ENCODE data around the gene PODXL. TPM values are rescaled to one million over a fixed set of nuclear protein-coding genes. Genes with fewer than 3 reads are reported as not detected.

The PODXL gene
- total and polyA plus RNA-seq, 2 of the 8 experiments (the other 6 are each of a cell fraction or from before 2014, with no cell fraction given), result 638 to 925 TPM

DNA sequence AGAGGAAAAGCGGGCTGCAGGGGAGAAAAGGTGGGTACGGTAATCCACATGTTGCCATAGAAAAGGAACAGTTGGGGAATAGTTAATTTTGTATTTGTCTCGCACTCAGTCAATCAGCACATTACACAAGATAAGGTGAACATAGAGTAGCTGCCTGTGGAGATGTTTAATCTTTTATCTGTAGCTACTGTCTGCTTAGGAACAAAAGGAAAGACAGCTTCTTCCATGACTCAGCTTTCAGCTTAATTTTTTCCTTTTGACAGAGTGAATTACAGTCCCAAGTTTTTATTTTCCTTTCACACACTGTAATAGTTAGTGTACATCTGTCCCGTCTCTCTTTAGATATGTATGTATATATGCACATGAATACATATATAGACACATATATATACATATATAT, 39.3 kb upstream of the PODXL start (continued):
- TF ChIP-seq, protein P1, sequence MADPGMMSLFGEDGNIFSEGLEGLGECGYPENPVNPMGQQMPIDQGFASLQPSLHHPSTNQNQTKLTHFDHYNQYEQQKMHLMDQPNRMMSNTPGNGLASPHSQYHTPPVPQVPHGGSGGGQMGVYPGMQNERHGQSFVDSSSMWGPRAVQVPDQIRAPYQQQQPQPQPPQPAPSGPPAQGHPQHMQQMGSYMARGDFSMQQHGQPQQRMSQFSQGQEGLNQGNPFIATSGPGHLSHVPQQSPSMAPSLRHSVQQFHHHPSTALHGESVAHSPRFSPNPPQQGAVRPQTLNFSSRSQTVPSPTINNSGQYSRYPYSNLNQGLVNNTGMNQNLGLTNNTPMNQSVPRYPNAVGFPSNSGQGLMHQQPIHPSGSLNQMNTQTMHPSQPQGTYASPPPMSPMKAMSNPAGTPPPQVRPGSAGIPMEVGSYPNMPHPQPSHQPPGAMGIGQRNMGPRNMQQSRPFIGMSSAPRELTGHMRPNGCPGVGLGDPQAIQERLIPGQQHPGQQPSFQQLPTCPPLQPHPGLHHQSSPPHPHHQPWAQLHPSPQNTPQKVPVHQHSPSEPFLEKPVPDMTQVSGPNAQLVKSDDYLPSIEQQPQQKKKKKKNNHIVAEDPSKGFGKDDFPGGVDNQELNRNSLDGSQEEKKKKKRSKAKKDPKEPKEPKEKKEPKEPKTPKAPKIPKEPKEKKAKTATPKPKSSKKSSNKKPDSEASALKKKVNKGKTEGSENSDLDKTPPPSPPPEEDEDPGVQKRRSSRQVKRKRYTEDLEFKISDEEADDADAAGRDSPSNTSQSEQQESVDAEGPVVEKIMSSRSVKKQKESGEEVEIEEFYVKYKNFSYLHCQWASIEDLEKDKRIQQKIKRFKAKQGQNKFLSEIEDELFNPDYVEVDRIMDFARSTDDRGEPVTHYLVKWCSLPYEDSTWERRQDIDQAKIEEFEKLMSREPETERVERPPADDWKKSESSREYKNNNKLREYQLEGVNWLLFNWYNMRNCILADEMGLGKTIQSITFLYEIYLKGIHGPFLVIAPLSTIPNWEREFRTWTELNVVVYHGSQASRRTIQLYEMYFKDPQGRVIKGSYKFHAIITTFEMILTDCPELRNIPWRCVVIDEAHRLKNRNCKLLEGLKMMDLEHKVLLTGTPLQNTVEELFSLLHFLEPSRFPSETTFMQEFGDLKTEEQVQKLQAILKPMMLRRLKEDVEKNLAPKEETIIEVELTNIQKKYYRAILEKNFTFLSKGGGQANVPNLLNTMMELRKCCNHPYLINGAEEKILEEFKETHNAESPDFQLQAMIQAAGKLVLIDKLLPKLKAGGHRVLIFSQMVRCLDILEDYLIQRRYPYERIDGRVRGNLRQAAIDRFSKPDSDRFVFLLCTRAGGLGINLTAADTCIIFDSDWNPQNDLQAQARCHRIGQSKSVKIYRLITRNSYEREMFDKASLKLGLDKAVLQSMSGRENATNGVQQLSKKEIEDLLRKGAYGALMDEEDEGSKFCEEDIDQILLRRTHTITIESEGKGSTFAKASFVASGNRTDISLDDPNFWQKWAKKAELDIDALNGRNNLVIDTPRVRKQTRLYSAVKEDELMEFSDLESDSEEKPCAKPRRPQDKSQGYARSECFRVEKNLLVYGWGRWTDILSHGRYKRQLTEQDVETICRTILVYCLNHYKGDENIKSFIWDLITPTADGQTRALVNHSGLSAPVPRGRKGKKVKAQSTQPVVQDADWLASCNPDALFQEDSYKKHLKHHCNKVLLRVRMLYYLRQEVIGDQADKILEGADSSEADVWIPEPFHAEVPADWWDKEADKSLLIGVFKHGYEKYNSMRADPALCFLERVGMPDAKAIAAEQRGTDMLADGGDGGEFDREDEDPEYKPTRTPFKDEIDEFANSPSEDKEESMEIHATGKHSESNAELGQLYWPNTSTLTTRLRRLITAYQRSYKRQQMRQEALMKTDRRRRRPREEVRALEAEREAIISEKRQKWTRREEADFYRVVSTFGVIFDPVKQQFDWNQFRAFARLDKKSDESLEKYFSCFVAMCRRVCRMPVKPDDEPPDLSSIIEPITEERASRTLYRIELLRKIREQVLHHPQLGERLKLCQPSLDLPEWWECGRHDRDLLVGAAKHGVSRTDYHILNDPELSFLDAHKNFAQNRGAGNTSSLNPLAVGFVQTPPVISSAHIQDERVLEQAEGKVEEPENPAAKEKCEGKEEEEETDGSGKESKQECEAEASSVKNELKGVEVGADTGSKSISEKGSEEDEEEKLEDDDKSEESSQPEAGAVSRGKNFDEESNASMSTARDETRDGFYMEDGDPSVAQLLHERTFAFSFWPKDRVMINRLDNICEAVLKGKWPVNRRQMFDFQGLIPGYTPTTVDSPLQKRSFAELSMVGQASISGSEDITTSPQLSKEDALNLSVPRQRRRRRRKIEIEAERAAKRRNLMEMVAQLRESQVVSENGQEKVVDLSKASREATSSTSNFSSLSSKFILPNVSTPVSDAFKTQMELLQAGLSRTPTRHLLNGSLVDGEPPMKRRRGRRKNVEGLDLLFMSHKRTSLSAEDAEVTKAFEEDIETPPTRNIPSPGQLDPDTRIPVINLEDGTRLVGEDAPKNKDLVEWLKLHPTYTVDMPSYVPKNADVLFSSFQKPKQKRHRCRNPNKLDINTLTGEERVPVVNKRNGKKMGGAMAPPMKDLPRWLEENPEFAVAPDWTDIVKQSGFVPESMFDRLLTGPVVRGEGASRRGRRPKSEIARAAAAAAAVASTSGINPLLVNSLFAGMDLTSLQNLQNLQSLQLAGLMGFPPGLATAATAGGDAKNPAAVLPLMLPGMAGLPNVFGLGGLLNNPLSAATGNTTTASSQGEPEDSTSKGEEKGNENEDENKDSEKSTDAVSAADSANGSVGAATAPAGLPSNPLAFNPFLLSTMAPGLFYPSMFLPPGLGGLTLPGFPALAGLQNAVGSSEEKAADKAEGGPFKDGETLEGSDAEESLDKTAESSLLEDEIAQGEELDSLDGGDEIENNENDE (IDR thresholded peaks at IDR 0.05; ENCODE audit: insufficient replicate concordance, low read length), result no peak
- TF ChIP-seq KDM4A (IDR thresholded peaks at IDR 0.05; ENCODE audit: low read depth, low read length, severe bottlenecking), result no peak
- TF ChIP-seq JUND (IDR thresholded peaks at IDR 0.05; ENCODE audit: low read length), result no peak
- no peak for TF ChIP-seq NRF1 (IDR thresholded peaks at IDR 0.05; ENCODE audit: low read depth, low read length)

Measured in H1 (cell line).